Lung (tissue), 12 donors: ENCODE results near the gene ZNF440. TPM values are rescaled to one million over a fixed set of nuclear protein-coding genes. Genes with fewer than 3 reads are reported as not detected.
"Not testable (repeated sequence)": the region's sequence is repeated elsewhere in the genome, so short reads cannot be mapped to it uniquely, and the experiment has no call there.

ENCODE experiments used
- ATAC-seq: fragments of 200-7000 bp; cut with Tn5 transposase; one replicate; pipeline ENCODE4 v1.9.1; 2020; ENCODE audit warnings: moderate number of reproducible peaks; ENCODE audit not compliant: insufficient read depth, low FRiP score
- DNase-seq, 3 donors: peaks; one replicate each; pipeline ENCODE4 v3.0.0-alpha.2; 2013 to 2017
- H3K27ac ChIP-seq, 2 donors: one replicate each; pipeline ENCODE4 v1.5.1; 2013; ENCODE audit warnings: mild to moderate bottlenecking in 2 of 2, moderate library complexity in 2 of 2, control low read depth in 1 of 2, inconsistent platforms in 1 of 2, low read depth in 1 of 2, low read length in 1 of 2
- H3K27me3 ChIP-seq, 3 donors: one replicate each; pipeline ENCODE4 v1.5.1; 2013; ENCODE audit warnings: low read length in 2 of 3; ENCODE audit not compliant: control insufficient read depth in 3 of 3, insufficient read depth in 3 of 3
- H3K36me3 ChIP-seq, 4 donors: one replicate each; pipeline ENCODE4 v1.5.1; 2013; ENCODE audit warnings: low read length in 4 of 4, mild to moderate bottlenecking in 1 of 4, moderate library complexity in 1 of 4; ENCODE audit not compliant: control insufficient read depth in 4 of 4, insufficient read depth in 4 of 4
- H3K4me1 ChIP-seq, 5 donors: one replicate each; pipeline ENCODE4 v1.5.1; 2013; ENCODE audit warnings: low read length in 5 of 5, mild to moderate bottlenecking in 2 of 5, moderate library complexity in 1 of 5; ENCODE audit not compliant: control insufficient read depth in 5 of 5, insufficient read depth in 5 of 5
- H3K4me3 ChIP-seq: one replicate; pipeline ENCODE4 v1.5.1; 2013; ENCODE audit warnings: mild to moderate bottlenecking, control low read depth, moderate library complexity
- H3K9ac ChIP-seq, 2 donors: one replicate each; pipeline ENCODE4 v1.5.1; 2013; ENCODE audit warnings: low read length in 2 of 2, control low read depth in 1 of 2; ENCODE audit not compliant: insufficient read depth in 1 of 2
- H3K9me3 ChIP-seq, 4 donors: one replicate each; pipeline ENCODE4 v1.5.1; 2013; ENCODE audit warnings: low read length in 3 of 4, mild to moderate bottlenecking in 1 of 4, moderate library complexity in 1 of 4; ENCODE audit not compliant: control insufficient read depth in 4 of 4, insufficient read depth in 3 of 4
- CTCF ChIP-seq: IDR thresholded peaks from 2 replicates; pipeline ENCODE4 v1.5.1; 2012; ENCODE audit warnings: mild to moderate bottlenecking; ENCODE audit errors: control extremely low read depth, extremely low read depth
- WGBS, 2 donors: extraction: QIAGEN DNeasy Blood & Tissue Kit; methylation state at CpG; one replicate each; pipeline ENCODE4 v1.1.7; 2013; 5-methylcytosine and 5-hydroxymethylcytosine counted together
- polyA plus RNA-seq, 2 donors: library from polyadenylated mRNA; stranded (reverse); fragments of 200-250 nt; gene quantifications; one replicate each; pipeline ENCODE4 v1.2.1, GENCODE V29; 2013
- total RNA-seq, 2 donors: library from RNA; depleted of rRNA in 1 of 2; stranded (reverse); fragments of >200 nt in 1 of 2; gene quantifications; one replicate each; pipeline ENCODE4 v1.2.1, GENCODE V29; 2014 to 2021
- donor health status: control.
- donor health status: control.
- donor health status: Bipolar disorder and iron deficiency.
- donor health status: healthy.
- donor health status: DM: yes; HTN: yes; CAD: no.

ZNF440 gene
- total and polyA plus RNA-seq, 4 donors, result 5.2 to 42.0 (median 17.5) TPM

- peaks cover 0 to 2% (median 0%) of the 10 kb centered on the region in 4 donors for H3K9me3 ChIP-seq
- TF ChIP-seq CTCF, result no peak
- ATAC-seq (peak; percentile 6), DNase-seq (no peak)
- H3K36me3 ChIP-seq, result peaks cover 0 to 8% (median 4%) of the 10 kb centered on the region in 4 donors
- peak overlapping the region; percentile 79 for H3K4me3 ChIP-seq
- 1% methylated on average over 6 of the region's 6 CpGs for WGBS, 2 donors
- H3K9ac ChIP-seq, result peak overlapping the region in 1 of 2 donors; percentile 59
- H3K27ac ChIP-seq, result peak overlapping the region in 1 of 2 donors; percentile 27
- no peaks in the 10 kb centered on the region for H3K27me3 ChIP-seq
- H3K4me1 ChIP-seq, result peaks cover 0 to 6% (median 2%) of the 10 kb centered on the region in 5 donors
Observed at GRCh38 chr19:11813703-11814028, 407 bp upstream of the ZNF440 start.

DNA sequence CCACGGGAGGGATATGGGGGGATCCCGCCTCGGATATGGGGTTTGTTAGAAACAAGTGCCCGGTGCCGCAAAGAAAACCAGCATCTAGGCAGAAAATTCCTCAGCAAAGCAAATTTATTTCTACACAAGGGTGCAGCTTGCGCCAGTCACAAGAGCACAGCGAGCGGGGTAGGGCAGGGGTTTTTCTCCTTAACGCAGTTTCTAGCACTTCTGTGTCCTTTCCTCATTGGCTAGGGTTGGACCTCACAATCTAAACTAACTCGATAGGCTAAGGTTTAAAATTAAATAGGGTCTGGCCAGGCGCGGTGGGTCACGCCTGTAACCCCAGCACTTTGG, 595 bp downstream of the ZNF440 start:
- peak overlapping the region; percentile 89 to 94 for H3K27ac ChIP-seq
- TF ChIP-seq CTCF, result no peak
- peak; percentile 25 for ATAC-seq

DNA sequence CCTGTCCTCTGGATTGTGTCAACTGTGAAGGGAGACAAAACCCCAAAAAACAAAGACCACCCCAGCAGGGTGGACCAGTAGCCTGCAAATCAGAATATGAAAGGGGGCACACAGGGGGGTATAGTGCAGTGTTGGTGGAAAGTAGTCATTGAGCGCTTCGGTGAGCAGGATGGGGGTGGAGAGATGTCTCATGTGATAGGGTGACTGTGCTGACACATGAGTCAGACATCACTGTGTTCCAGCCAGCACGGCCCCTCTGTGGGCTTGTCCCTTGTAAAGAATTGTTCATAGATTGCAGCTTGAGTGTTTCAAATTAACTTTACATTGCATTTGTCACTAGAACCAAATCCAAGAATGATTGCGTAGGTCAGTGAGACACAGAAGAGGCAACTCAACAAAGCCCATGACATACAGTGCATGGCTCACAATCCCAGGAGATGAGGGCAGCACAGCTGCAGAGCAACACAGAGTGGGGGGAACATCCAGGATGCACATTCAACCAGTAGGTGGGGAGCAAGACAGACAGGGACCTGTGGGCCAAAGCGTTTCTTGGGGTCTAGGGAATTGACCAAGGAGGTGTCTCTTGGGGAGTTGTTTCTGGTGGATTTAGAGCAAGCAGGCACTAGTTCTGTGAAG, 7.5 kb downstream of the ZNF440 start:
- no peak overlapping the region for H3K4me3 ChIP-seq
- H3K27ac ChIP-seq, result no peak overlapping the region
- no peaks in the 10 kb centered on the region for H3K4me1 ChIP-seq
- peaks cover 3 to 18% (median 11%) of the 10 kb centered on the region in 4 donors for H3K36me3 ChIP-seq
- no peak for TF ChIP-seq CTCF
- no peak overlapping the region for H3K9ac ChIP-seq
- DNase-seq (no peak), ATAC-seq (no peak)
- WGBS, 2 donors, result 90 to 93% methylated on average over 5 of the region's 5 CpGs
- peaks cover 0 to 5% (median 2%) of the 10 kb centered on the region in 4 donors for H3K9me3 ChIP-seq
- H3K27me3 ChIP-seq, result no peaks in the 10 kb centered on the region

More for the DNA sequence above, 595 bp downstream of the ZNF440 start:
- Histone ChIP-seq H3K36me3 (peaks cover 0 to 8% (median 5%) of the 10 kb centered on the region in 4 donors), H3K4me3 (peak overlapping the region; percentile 79), H3K4me1 (peaks cover 0 to 6% (median 2%) of the 10 kb centered on the region in 5 donors), H3K9ac (peak overlapping the region; percentile 26 to 40), H3K9me3 (no peaks in the 10 kb centered on the region), H3K27me3 (no peaks in the 10 kb centered on the region)
- WGBS, 2 donors, result 9 to 14% methylated on average over 13 of the region's 13 CpGs
- DNase-seq, result peak; percentile 41 to 63 (median 57)

- DNase-seq, H3K4me3 ChIP-seq, H3K27me3 ChIP-seq, H3K9ac ChIP-seq, H3K27ac ChIP-seq, ATAC-seq, H3K4me1 ChIP-seq: not testable (repeated sequence)
- Histone ChIP-seq H3K9me3 (peaks cover 16 to 32% (median 29%) of the 10 kb centered on the region in 4 donors), H3K36me3 (peaks cover 10 to 41% (median 33%) of the 10 kb centered on the region in 4 donors)
- WGBS, 2 donors, result 95 to 97% methylated on average over 7 of the region's 7 CpGs
Observed at GRCh38 chr19:11828957-11829876, 15.1 kb downstream of the ZNF440 start.
